MM.1S (cell line): ENCODE data around the gene LMNTD2.

Experiments
- DNase-seq: peaks from one replicate; pipeline ENCODE4 v3.0.0-alpha.2; 2015
- H2AFZ ChIP-seq: fragments of 300-600 bp; sonication (generic); 2 replicates; pipeline ENCODE4 v1.6.0; 2016; ENCODE audit warnings: antibody characterized with exemption, low read length
- H3F3A ChIP-seq: fragments of 300-600 bp; sonication (generic); 2 replicates; pipeline ENCODE4 v1.6.1; 2016; ENCODE audit warnings: mild to moderate bottlenecking, antibody characterized with exemption, low read length, moderate library complexity, mixed read lengths; ENCODE audit not compliant: insufficient read depth
- H3K27ac ChIP-seq: fragments of 300-600 bp; sonication (generic); 2 replicates; pipeline ENCODE4 v1.5.1; 2016; ENCODE audit warnings: mild to moderate bottlenecking, low read length
- H3K27me3 ChIP-seq: fragments of 300-600 bp; sonication (generic); replicated peaks from 2 replicates; pipeline ENCODE4 v1.6.0; 2016; ENCODE audit warnings: low read length; ENCODE audit not compliant: insufficient read depth
- H3K36me3 ChIP-seq: fragments of 300-600 bp; sonication (generic); replicated peaks from 2 replicates; pipeline ENCODE4 v1.6.1; 2016; ENCODE audit warnings: mild to moderate bottlenecking, low read length, mixed read lengths; ENCODE audit not compliant: insufficient read depth
- H3K4me1 ChIP-seq: fragments of 300-600 bp; sonication (generic); 2 replicates; pipeline ENCODE4 v1.6.1; 2016; ENCODE audit warnings: low read length, mixed read lengths
- H3K4me2 ChIP-seq: fragments of 300-600 bp; sonication (generic); 2 replicates; pipeline ENCODE4 v1.6.0; 2016; ENCODE audit warnings: low read depth, low read length
- H3K4me3 ChIP-seq: fragments of 300-600 bp; sonication (generic); 2 replicates; pipeline ENCODE4 v1.5.1; 2016; ENCODE audit warnings: low read length, mixed read lengths
- H3K79me2 ChIP-seq: fragments of 300-600 bp; sonication (generic); 2 replicates; pipeline ENCODE4 v1.6.1; 2016; ENCODE audit warnings: mixed run types, low read length, mixed read lengths
- H3K9ac ChIP-seq: fragments of 300-600 bp; sonication (generic); 2 replicates; pipeline ENCODE4 v1.6.1; 2016; ENCODE audit warnings: low read length, mixed read lengths
- H3K9me2 ChIP-seq: fragments of 300-600 bp; sonication (generic); replicated peaks from 2 replicates; pipeline ENCODE4 v1.6.1; 2016; ENCODE audit warnings: mild to moderate bottlenecking, low read length, mixed read lengths; ENCODE audit not compliant: insufficient read depth
- H3K9me3 ChIP-seq: fragments of 300-600 bp; sonication (generic); replicated peaks from 2 replicates; pipeline ENCODE4 v1.6.1; 2016; ENCODE audit warnings: mild to moderate bottlenecking, low read length, mixed read lengths; ENCODE audit not compliant: insufficient read depth
- H4K20me1 ChIP-seq: fragments of 300-600 bp; sonication (generic); 2 replicates; pipeline ENCODE4 v1.6.1; 2016; ENCODE audit warnings: mild to moderate bottlenecking, low read length, moderate library complexity, mixed read lengths; ENCODE audit not compliant: insufficient read depth
- EZH2 ChIP-seq: fragments of 300-600 bp; sonication (generic); optimal IDR thresholded peaks from 2 replicates; pipeline ENCODE3; 2017; ENCODE audit warnings: low read depth, mild to moderate bottlenecking, antibody characterized with exemption, low read length, mixed read lengths
- EZH2phosphoT487 ChIP-seq: fragments of 300-600 bp; sonication (generic); IDR thresholded peaks from 2 replicates; pipeline ENCODE4 v1.6.1; 2018; ENCODE audit warnings: antibody characterized with exemption, low read length
- TF ChIP-seq, protein P1 (sequence below): fragments of 300-600 bp; sonication (generic); IDR thresholded peaks from 2 replicates; pipeline ENCODE4 v1.5.1; 2016; ENCODE audit warnings: antibody characterized with exemption, low read length, mixed read lengths

LMNTD2 gene

GRCh38 chr11:531919-532526, 28.5 kb downstream of the LMNTD2 start:
- TF ChIP-seq EZH2 (no peak), EZH2phosphoT487 (no peak)
- TF ChIP-seq, protein P1, sequence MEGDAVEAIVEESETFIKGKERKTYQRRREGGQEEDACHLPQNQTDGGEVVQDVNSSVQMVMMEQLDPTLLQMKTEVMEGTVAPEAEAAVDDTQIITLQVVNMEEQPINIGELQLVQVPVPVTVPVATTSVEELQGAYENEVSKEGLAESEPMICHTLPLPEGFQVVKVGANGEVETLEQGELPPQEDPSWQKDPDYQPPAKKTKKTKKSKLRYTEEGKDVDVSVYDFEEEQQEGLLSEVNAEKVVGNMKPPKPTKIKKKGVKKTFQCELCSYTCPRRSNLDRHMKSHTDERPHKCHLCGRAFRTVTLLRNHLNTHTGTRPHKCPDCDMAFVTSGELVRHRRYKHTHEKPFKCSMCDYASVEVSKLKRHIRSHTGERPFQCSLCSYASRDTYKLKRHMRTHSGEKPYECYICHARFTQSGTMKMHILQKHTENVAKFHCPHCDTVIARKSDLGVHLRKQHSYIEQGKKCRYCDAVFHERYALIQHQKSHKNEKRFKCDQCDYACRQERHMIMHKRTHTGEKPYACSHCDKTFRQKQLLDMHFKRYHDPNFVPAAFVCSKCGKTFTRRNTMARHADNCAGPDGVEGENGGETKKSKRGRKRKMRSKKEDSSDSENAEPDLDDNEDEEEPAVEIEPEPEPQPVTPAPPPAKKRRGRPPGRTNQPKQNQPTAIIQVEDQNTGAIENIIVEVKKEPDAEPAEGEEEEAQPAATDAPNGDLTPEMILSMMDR = no peak
- H3K27me3 ChIP-seq = no peaks in the 10 kb centered on the region
- H3K9me2 ChIP-seq = no peaks in the 10 kb centered on the region
- H3K4me1 ChIP-seq = peaks cover 9% of the 10 kb centered on the region
- H4K20me1 ChIP-seq = no peaks in the 10 kb centered on the region
- peaks cover 15% of the 10 kb centered on the region for H3F3A ChIP-seq
- no peak overlapping the region for H3K9ac ChIP-seq
- no peak for DNase-seq
- no peak overlapping the region for H2AFZ ChIP-seq
- no peak overlapping the region for H3K4me3 ChIP-seq
- H3K4me2 ChIP-seq = no peak overlapping the region
- H3K36me3 ChIP-seq = no peaks in the 10 kb centered on the region
- H3K79me2 ChIP-seq = peaks cover 18% of the 10 kb centered on the region
- no peak overlapping the region for H3K27ac ChIP-seq
- H3K9me3 ChIP-seq = no peaks in the 10 kb centered on the region

DNA sequence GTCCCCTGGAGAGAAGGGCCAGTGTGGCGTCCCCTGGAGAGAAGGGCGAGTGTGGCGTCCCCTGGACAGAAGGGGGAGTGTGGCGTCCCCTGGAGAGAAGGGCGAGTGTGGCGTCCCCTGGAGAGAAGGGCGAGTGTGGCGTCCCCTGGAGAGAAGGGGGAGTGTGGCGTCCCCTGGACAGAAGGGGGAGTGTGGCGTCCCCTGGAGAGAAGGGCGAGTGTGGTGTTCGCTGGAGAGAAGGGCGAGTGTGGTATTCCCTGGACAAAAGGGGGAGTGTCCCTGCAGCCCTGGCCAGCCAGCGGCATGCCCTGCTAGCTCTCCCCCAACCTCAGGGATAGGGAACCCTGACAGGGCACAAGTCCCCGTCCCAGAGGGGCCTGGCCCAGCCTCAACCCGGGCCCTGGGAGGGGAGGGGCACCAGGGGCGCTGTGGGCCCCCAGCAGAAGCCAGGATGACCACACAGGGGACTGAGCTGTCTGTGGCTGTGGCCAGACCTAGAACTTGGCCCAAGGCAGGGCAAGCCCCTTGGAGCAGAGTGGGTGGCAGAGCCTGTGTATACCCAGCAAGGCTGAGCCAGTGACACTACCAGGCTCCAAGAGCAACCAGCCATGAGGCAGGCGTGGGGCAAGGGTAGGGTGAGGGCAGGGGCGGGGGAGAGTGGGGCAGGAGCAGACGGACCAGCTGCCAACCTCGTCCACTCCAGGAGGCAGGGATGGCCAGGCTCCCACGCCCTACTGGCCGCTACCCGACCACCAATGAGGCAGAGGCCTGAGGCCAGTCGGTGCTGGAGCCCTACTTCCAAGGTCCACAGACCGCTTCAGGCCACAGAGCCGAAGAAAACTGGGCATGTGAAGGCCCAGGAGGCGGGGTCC, 29.3 kb downstream of the LMNTD2 start:
- Histone ChIP-seq H3K4me1 (peaks cover 3% of the 10 kb centered on the region; the same call in 1 of the 2 replicates), H3K79me2 (peaks cover 18% of the 10 kb centered on the region), H3K9ac (no peak overlapping the region), H3K27ac (no peak overlapping the region), H3K4me2 (no peak overlapping the region), H3K27me3 (no peaks in the 10 kb centered on the region), H3F3A (peaks cover 7% of the 10 kb centered on the region), H3K36me3 (no peaks in the 10 kb centered on the region), H3K9me2 (no peaks in the 10 kb centered on the region), H4K20me1 (no peaks in the 10 kb centered on the region), H2AFZ (no peak overlapping the region), H3K9me3 (no peaks in the 10 kb centered on the region), H3K4me3 (no peak overlapping the region)
- DNase-seq = no peak
- TF ChIP-seq, protein P1 = no peak
- no peak for TF ChIP-seq EZH2
- no peak for TF ChIP-seq EZH2phosphoT487

- Histone ChIP-seq H3K4me3 (no peak overlapping the region), H3K9me2 (no peaks in the 10 kb centered on the region), H3K9ac (no peak overlapping the region), H3K27me3 (no peaks in the 10 kb centered on the region), H3K36me3 (no peaks in the 10 kb centered on the region), H3K4me2 (no peak overlapping the region), H3K9me3 (no peaks in the 10 kb centered on the region), H4K20me1 (no peaks in the 10 kb centered on the region), H3K4me1 (peaks cover 3% of the 10 kb centered on the region; the same call in 1 of the 2 replicates), H3K79me2 (peaks cover 16% of the 10 kb centered on the region), H2AFZ (no peak overlapping the region), H3K27ac (no peak overlapping the region), H3F3A (peaks cover 3% of the 10 kb centered on the region; the same call in 1 of the 2 replicates)
- TF ChIP-seq, protein P1 = no peak
- DNase-seq = no peak
Measured at GRCh38 chr11:529728-530411, 30.7 kb downstream of the LMNTD2 start.
